Measurements from ENCODE around the gene DHX15.

The DHX15 gene

GRCh38 chr4:24584211-24584850 is at the start of gene DHX15:
Gene DHX15, minus strand, starts transcription at chr4:24584554. Its CDS starts 161 bp downstream, at chr4:24584393.
- DNase-seq = peak; percentile 87

- DNase-seq = no peak
These were observed 47.7 kb upstream of the DHX15 start for GRCh38 chr4:24632011-24632410.

DNA sequence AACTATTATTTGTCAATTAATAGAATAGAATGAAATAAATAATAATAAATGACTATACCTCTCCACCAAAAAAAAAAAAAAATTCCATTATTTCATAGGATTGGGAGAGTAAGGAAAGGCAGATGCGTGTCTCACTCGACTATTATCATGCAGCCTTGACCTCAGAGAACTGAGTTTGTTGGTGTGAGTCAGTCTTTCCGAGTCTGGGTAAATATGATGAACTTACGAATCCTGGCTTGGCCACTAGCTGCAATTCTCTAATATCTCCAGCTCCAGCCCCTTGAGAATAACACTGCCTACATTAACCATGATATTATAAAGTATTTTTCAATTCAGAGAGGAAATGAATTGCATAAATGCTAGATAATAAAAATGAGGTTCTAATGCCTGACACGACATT is 46.6 kb upstream of the DHX15 start:
- DNase-seq = no peak

DNA sequence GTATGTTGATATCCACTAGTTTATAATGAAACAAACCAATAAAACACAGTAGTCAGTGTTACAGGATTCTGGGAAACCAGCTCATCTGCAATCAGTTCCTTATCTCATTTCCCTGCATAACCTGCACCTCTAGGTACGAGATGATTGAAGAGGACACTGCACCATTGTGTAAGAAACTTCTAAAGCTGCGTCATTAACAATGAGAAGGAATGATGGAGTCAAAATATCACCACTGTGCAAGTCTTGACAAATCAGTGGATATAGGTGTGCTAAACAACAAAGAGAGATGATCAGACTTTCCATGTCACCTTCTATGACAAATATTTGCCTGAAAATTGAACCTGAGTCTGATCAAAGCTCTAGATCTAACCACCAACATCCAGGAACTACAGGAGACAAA is 40.7 kb upstream of the DHX15 start:
- DNase-seq = no peak

DNA sequence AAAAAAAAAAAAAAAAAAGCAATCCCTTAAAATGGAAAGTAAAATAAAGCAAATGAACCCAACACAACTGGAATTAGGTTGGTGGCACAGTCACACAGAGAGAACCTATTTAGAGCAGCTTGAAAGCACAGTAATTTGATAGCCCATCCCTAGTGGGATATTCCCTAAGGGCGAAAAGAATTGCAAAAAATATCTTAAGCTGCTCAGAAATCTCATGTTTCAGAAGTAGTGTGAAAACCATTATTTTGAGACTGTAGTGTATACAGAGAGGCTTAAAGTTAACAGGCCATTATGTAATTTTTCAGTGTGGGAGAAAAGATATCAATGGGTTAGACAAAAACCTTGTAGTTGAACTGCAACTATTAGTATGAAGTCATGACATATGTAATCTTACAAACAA is 40.0 kb upstream of the DHX15 start:
- no peak for DNase-seq

- no peak for DNase-seq
These were observed 37.9 kb upstream of the DHX15 start for GRCh38 chr4:24622146-24622834.

- no peak for DNase-seq
These were observed 31.6 kb upstream of the DHX15 start for GRCh38 chr4:24615977-24616376.

- DNase-seq = no peak
These were observed 30.5 kb upstream of the DHX15 start for GRCh38 chr4:24614881-24615280.

DNA sequence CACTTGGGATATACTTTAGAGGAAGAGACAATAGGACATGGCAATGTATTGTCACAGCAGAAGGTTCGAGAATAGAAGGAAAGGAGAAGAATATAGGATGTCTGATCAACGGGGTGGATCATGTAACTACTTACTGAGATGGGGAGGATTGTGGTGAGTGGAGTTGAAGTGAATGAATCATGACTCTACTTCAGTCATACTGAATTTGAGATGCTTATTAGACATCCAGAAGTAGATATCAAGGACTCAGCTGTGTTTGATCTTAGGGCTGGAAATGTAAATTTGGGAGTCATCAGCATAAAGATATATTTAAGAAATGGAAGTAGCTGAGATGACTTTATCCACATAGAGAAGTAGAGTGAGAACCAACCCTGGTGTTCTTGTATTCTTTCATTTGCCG is 29.1 kb upstream of the DHX15 start:
- no peak for DNase-seq

GRCh38 chr4:24611575-24611974 is 27.2 kb upstream of the DHX15 start:
- DNase-seq = no peak

GRCh38 chr4:24607334-24607733 is 23.0 kb upstream of the DHX15 start:
- DNase-seq = no peak

- no peak for DNase-seq
These were observed 20.9 kb upstream of the DHX15 start for GRCh38 chr4:24605216-24605615.

- DNase-seq = no peak
These were observed 20.3 kb upstream of the DHX15 start for GRCh38 chr4:24604558-24605214.

DNA sequence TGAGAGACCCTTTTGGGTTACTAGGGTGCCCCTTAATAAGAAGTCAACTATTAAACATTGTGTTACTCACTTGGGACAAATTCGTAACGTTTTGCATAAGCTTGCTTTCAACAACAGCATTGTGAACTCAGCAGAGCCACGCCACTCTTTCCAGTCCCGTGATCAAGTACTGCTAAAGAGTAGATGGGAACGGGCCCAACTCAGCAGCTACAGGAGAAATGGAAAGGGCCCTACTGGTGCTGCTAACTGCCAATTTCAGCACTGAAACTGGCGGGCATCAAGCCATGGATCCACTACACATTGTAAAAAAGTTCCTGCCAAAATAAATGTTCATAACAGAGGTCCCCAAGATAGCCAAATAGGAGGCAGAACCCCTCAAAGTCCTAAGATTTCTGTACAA is 19.0 kb upstream of the DHX15 start:
- no peak for DNase-seq

DNA sequence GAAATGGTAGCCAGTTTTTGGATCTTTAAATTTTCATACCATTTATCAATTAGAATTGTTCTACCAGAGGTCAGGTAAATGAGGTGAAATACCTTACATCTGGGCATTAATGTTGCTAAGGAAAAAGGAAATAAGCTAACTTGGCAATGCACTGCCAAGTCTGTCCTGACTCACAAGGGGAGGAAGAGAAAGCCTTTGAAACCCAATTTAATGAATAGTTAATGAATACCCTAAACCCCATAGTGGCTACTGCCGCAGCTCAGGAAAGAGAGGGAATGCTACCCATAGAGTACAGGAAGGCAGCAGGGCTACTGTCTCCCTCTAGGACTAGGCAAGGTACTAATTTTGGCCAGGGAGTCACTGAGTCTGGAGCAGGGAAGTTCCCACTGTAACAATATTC is 16.8 kb upstream of the DHX15 start:
- no peak for DNase-seq

GRCh38 chr4:24599275-24599674 is 14.9 kb upstream of the DHX15 start:
- DNase-seq = no peak

DNA sequence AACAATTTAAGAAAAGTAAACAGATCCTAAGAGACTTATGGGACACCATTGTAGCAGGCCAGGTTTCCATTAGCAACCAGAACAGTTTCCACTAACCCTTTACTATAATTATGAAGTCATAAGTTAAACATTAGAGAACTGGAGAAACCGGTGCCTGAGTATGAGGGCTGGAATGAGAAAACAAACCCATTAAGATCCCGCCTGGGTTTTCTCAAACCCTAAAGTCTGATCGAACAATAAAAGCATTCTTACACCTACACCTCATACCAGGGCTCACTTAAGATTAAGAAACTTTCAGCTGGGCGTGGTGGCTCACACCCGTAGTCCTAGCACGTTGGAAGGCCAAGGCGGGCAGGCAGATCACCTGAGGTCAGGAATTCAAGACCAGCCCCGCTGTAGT is 13.7 kb upstream of the DHX15 start:
- no peak for DNase-seq

GRCh38 chr4:24595659-24596058 is 11.3 kb upstream of the DHX15 start:
- no peak for DNase-seq

DNA sequence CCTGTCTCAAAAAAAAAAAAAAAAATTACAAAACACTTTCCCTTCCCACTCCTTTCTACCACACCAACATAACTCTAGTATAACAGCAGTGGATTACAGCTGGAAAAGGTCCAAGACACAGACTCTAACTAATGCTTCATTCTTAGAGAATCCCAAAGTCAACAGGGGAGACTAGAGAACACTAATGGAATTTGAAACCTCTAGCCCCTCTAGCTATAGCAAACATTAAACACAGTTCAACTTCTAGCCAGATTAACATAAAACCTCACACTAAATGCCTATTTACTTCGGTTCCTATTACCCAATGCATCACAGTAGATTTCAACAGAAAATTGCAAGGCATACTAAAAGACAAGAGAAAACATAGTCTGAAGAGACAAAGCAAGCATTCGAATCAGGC is 10.5 kb upstream of the DHX15 start:
- no peak for DNase-seq

DNA sequence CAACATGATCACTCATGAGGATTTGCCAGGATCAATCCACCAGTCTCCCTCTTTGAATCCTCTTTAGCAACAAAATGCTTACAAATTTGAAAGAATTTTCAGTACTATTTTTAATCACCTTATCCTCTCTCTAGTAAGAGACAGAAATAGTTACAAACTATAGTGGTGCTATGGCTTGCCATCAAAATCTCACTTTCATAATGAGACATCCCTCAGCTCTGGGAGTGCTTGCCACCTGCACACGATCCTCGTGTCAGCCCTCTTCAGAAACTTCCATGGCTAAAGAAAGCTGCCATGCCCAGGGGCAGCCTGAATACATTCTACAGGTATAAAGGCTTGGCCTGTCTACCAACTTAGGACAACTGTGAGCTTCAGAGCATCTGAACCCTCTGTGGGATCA is 5.1 kb upstream of the DHX15 start:
- DNase-seq = no peak

- no peak for DNase-seq
These were observed 4.0 kb upstream of the DHX15 start for GRCh38 chr4:24588216-24588954.

GRCh38 chr4:24583451-24584210 is 723 bp downstream of the DHX15 start:
- peak; percentile 28 for DNase-seq
